HepG2 (cell line): ENCODE data around the gene MYO5B. TPM values are rescaled to one million over a fixed set of nuclear protein-coding genes. Genes with fewer than 3 reads are reported as not detected.

Source experiments
- AHDC1 ChIP-seq: sonication (generic); formaldehyde crosslinking; IDR thresholded peaks from 2 replicates; pipeline ENCODE4 v1.5.1; 2020; ENCODE audit warnings: mild to moderate bottlenecking, missing genetic modification reagents, borderline replicate concordance
- ASH2L ChIP-seq: fragments of 300-600, 200-600 bp; sonication (generic); IDR thresholded peaks from 2 replicates; pipeline ENCODE4 v1.7.0; 2017; ENCODE audit warnings: low read depth, mild to moderate bottlenecking, moderate library complexity, mixed read lengths, low read length; ENCODE audit not compliant: insufficient read length
- DPF2 ChIP-seq: sonication (generic); formaldehyde crosslinking; IDR thresholded peaks from 2 replicates; pipeline ENCODE4 v1.4.0; 2020; ENCODE audit warnings: mild to moderate bottlenecking, low read depth, missing genetic modification reagents, borderline replicate concordance
- ETV6 ChIP-seq: sonication (generic); formaldehyde crosslinking; conservative IDR thresholded peaks from 2 replicates; pipeline ENCODE4 v1.4.0; 2020; ENCODE audit warnings: missing genetic modification reagents
- HDAC2 ChIP-seq: sonication (generic); formaldehyde crosslinking; IDR thresholded peaks from 2 replicates; pipeline ENCODE4 v1.4.0; 2020; ENCODE audit warnings: missing genetic modification reagents
- HMG20A ChIP-seq: IDR thresholded peaks from 2 replicates; pipeline ENCODE4 v1.6.1; 2016; ENCODE audit warnings: borderline replicate concordance
- HNRNPUL1 ChIP-seq: fragments of 200-400 bp; formaldehyde crosslinking; IDR thresholded peaks from 2 replicates; pipeline ENCODE4 v1.6.1; 2017; ENCODE audit warnings: low read depth, mild to moderate bottlenecking, low read length, moderate library complexity
- HOMEZ ChIP-seq: IDR thresholded peaks from 2 replicates; pipeline ENCODE4 v1.6.1; 2016; ENCODE audit warnings: low read depth
- IRF2 ChIP-seq: IDR thresholded peaks from 2 replicates; pipeline ENCODE4 v1.6.1; 2018; ENCODE audit warnings: missing genetic modification reagents, missing compliant biosample characterization
- NR2F2 ChIP-seq: IDR thresholded peaks from 2 replicates; pipeline ENCODE4 v1.6.1; 2012; ENCODE audit warnings: low read depth, inconsistent platforms, borderline replicate concordance
- POGZ ChIP-seq: sonication (generic); formaldehyde crosslinking; IDR thresholded peaks from 2 replicates; pipeline ENCODE4 v1.4.0; 2020; ENCODE audit warnings: mild to moderate bottlenecking, missing genetic modification reagents
- POLR2AphosphoS5 ChIP-seq: IDR thresholded peaks from 2 replicates; pipeline ENCODE4 v1.6.1; 2012; ENCODE audit warnings: low read depth, low read length
- RCOR2 ChIP-seq: IDR thresholded peaks from 2 replicates; pipeline ENCODE4 v1.6.1; 2016; ENCODE audit warnings: missing biosample characterization, missing genetic modification reagents
- SAP130 ChIP-seq: IDR thresholded peaks from 2 replicates; pipeline ENCODE4 v1.6.1; 2016; ENCODE audit warnings: low read depth
- SOX13 ChIP-seq, 3 experiments: fragments of 450-650 bp in 1 of 3; sonication (generic) in 1 of 3; formaldehyde crosslinking in 1 of 3; IDR thresholded peaks in 2 of 3; conservative IDR thresholded peaks in 1 of 3; 2 replicates each; pipeline versions ENCODE4 v1.5.0 to v1.6.1; 2016 to 2020; ENCODE audit warnings: antibody characterized with exemption in 1 of 3, mild to moderate bottlenecking in 1 of 3, missing compliant biosample characterization in 1 of 3, missing genetic modification reagents in 1 of 3, moderate library complexity in 1 of 3
- SOX5 ChIP-seq: IDR thresholded peaks from 2 replicates; pipeline ENCODE4 v1.6.1; 2016; ENCODE audit warnings: borderline replicate concordance
- SRF ChIP-seq: IDR thresholded peaks from 2 replicates; pipeline ENCODE4 v1.6.1; 2011; ENCODE audit warnings: mild to moderate bottlenecking, low read depth, low read length, moderate library complexity
- TCF7 ChIP-seq: sonication (generic); IDR thresholded peaks from 2 replicates; pipeline ENCODE4 v1.6.1; 2016; ENCODE audit warnings: antibody characterized with exemption, low read depth
- THRA ChIP-seq: sonication (generic); formaldehyde crosslinking; IDR thresholded peaks from 2 replicates; pipeline ENCODE4 v1.4.0; 2020; ENCODE audit warnings: missing genetic modification reagents, borderline replicate concordance
- ZNF644 ChIP-seq: IDR thresholded peaks from 2 replicates; pipeline ENCODE4 v1.6.1; 2016; ENCODE audit warnings: low read depth
- ZNF737 ChIP-seq: sonication (generic); formaldehyde crosslinking; IDR thresholded peaks from 2 replicates; pipeline ENCODE4 v1.5.0; 2020; ENCODE audit warnings: missing genetic modification reagents, mild to moderate bottlenecking, borderline replicate concordance
- ZNF839 ChIP-seq: sonication (generic); formaldehyde crosslinking; IDR thresholded peaks from 2 replicates; pipeline ENCODE4 v1.4.0; 2020; ENCODE audit warnings: missing genetic modification reagents, mild to moderate bottlenecking, borderline replicate concordance
- ZZZ3 ChIP-seq: sonication (generic); formaldehyde crosslinking; IDR thresholded peaks from 2 replicates; pipeline ENCODE4 v1.4.0; 2020; ENCODE audit warnings: missing genetic modification reagents, mild to moderate bottlenecking, borderline replicate concordance
- polyA plus RNA-seq, 8 experiments: library from polyadenylated mRNA; depleted of rRNA in 3 of 8; stranded (reverse) in 7 of 8; unstranded in 1 of 8; fragments of >200 nt; fragmentation: Illumina TruSeq in 4 of 8; extraction: Trizol in 4 of 8; gene quantifications; 2 replicates each; pipeline versions ENCODE4 v1.2.1 to v1.2.3, GENCODE V29; 2011 to 2016; ENCODE audit warnings: low read depth in 4 of 8, missing spikeins in 1 of 8, mixed read lengths in 1 of 8; ENCODE audit not compliant: insufficient read depth in 1 of 8
- total RNA-seq, 5 experiments: library from RNA; depleted of rRNA; stranded (reverse); fragments of >200 nt; fragmentation: Illumina TruSeq; extraction: Trizol; gene quantifications; 2 replicates each; pipeline ENCODE4 v1.2.3, GENCODE V29; 2016; ENCODE audit warnings: low read depth in 1 of 5

Gene MYO5B
- total and polyA plus RNA-seq, 2 of the 13 experiments (the other 11 are each of a cell fraction or from before 2014, with no cell fraction given): 13.1 to 24.0 TPM

- TF ChIP-seq AHDC1 (CRISPR knock-in tag): peak; percentile 70; the same call in 1 of the 2 replicates
- TF ChIP-seq IRF2 (CRISPR knock-in tag): peak; percentile 83; the same call in 1 of the 2 replicates
- TF ChIP-seq ASH2L: peak; percentile 39
- no peak for TF ChIP-seq ETV6 (CRISPR knock-in tag)
- peak; percentile 43; the same call in 1 of the 2 replicates for TF ChIP-seq HNRNPUL1
- TF ChIP-seq SRF: peak; percentile 62; the same call in 1 of the 2 replicates
- peak; percentile 68 for TF ChIP-seq SAP130 (CRISPR knock-in tag)
- no peak for TF ChIP-seq ZNF839 (CRISPR knock-in tag)
- TF ChIP-seq POGZ: 0 out of 2 replicates have a peak, but pooled peaks have one; percentile 19
- no peak for TF ChIP-seq DPF2 (CRISPR knock-in tag)
- TF ChIP-seq TCF7: peak; percentile 70
- TF ChIP-seq ZZZ3 (CRISPR knock-in tag): no peak
- peak; percentile 31; the same call in 1 of the 2 replicates for TF ChIP-seq NR2F2
- no peak; the same call in 1 of the 2 replicates for TF ChIP-seq SOX5
- 0 out of 2 replicates have a peak, but pooled peaks have one; percentile 43 for TF ChIP-seq RCOR2
- TF ChIP-seq POLR2AphosphoS5: peak; percentile 25; the same call in 1 of the 2 replicates
- peak; percentile 33; the same call in 1 of the 2 replicates for TF ChIP-seq HDAC2 (CRISPR knock-in tag)
- TF ChIP-seq ZNF737 (CRISPR knock-in tag): no peak
- 0 out of 2 replicates have a peak, but pooled peaks have one; percentile 19 for TF ChIP-seq ZNF644 (CRISPR knock-in tag)
- TF ChIP-seq SOX13 (IDR thresholded peaks at IDR 0.05): no peak
- TF ChIP-seq SOX13 (CRISPR knock-in tag; conservative IDR thresholded peaks at IDR 0.05 in 1 of 2, IDR thresholded peaks at IDR 0.05 in 1 of 2): peak in 1 of 2 experiments; percentile 67; a peak in 2 of 4 replicates
- 0 out of 2 replicates have a peak, but pooled peaks have one; percentile 35 for TF ChIP-seq HOMEZ (CRISPR knock-in tag)
- peak; percentile 63 for TF ChIP-seq HMG20A (CRISPR knock-in tag)
- peak; percentile 32; the same call in 1 of the 2 replicates for TF ChIP-seq THRA (CRISPR knock-in tag)
Observed at GRCh38 chr18:49967171-49967570, 227.8 kb downstream of the MYO5B start (continued).
